ENCODE data around the gene GANC. TPM values are rescaled to one million over a fixed set of nuclear protein-coding genes. Genes with fewer than 3 reads are reported as not detected.

GANC gene
- total RNA-seq, 1 experiment from 2014 or later = 15.8 TPM

- no peak overlapping the region for H2BK20ac ChIP-seq (ENCODE audit: low read depth, low read length, poor library complexity, severe bottlenecking)
- H3K9ac ChIP-seq (ENCODE audit: extremely low read depth, insufficient read length, low read length) = no peak overlapping the region
- no peak overlapping the region for H2AFZ ChIP-seq (ENCODE audit: low read length)
- Mint-ChIP-seq H3K27ac (no peak overlapping the region), H3K36me3 (ENCODE audit: insufficient read depth in 1 of 3, low read depth in 3 of 3) (no peaks in the 10 kb centered on the region; a peak in 1 of 7 replicates), H3K4me3 (no peak overlapping the region), H3K27me3 (ENCODE audit: low read depth) (no peaks in the 10 kb centered on the region; the same call in 1 of the 2 replicates), H3K9me3 (no peaks in the 10 kb centered on the region), H3K4me1 (peaks cover 2 to 3% of the 10 kb centered on the region in 2 experiments; a peak in 2 of 4 replicates)
- no peaks in the 10 kb centered on the region; the same call in 1 of the 2 replicates for H3K27me3 ChIP-seq (ENCODE audit: insufficient read depth, low read length)
- H2AK5ac ChIP-seq (ENCODE audit: insufficient read length, low read length) = no peak overlapping the region
- H2BK120ac ChIP-seq (ENCODE audit: low read depth, low read length, poor library complexity, severe bottlenecking) = no peak overlapping the region
- TF ChIP-seq, protein P1, sequence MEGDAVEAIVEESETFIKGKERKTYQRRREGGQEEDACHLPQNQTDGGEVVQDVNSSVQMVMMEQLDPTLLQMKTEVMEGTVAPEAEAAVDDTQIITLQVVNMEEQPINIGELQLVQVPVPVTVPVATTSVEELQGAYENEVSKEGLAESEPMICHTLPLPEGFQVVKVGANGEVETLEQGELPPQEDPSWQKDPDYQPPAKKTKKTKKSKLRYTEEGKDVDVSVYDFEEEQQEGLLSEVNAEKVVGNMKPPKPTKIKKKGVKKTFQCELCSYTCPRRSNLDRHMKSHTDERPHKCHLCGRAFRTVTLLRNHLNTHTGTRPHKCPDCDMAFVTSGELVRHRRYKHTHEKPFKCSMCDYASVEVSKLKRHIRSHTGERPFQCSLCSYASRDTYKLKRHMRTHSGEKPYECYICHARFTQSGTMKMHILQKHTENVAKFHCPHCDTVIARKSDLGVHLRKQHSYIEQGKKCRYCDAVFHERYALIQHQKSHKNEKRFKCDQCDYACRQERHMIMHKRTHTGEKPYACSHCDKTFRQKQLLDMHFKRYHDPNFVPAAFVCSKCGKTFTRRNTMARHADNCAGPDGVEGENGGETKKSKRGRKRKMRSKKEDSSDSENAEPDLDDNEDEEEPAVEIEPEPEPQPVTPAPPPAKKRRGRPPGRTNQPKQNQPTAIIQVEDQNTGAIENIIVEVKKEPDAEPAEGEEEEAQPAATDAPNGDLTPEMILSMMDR (conservative IDR thresholded peaks at IDR 0.05) = no peak
- no peaks in the 10 kb centered on the region for H3K4me1 ChIP-seq (ENCODE audit: insufficient read depth, low read length)
- no peak overlapping the region for H2BK12ac ChIP-seq (ENCODE audit: insufficient read length, low read depth, low read length)
- H3T11ph ChIP-seq (ENCODE audit: low read length) = no peak overlapping the region
- H3K23ac ChIP-seq (ENCODE audit: insufficient read length, low read depth, low read length) = no peak overlapping the region
- H4K8ac ChIP-seq (replicated peaks; ENCODE audit: insufficient read length, low read depth, low read length) = no peak overlapping the region
- H3K27ac ChIP-seq (ENCODE audit: insufficient read length, low read depth, low read length) = no peak overlapping the region
- no peak overlapping the region for H4K5ac ChIP-seq (ENCODE audit: insufficient read length, low read depth, low read length)
- H2BK15ac ChIP-seq (ENCODE audit: low read depth, low read length) = no peak overlapping the region
- no peak overlapping the region for H4K91ac ChIP-seq (ENCODE audit: insufficient read length, low read depth, low read length)
- no peak overlapping the region for H3K4me2 ChIP-seq (ENCODE audit: insufficient read depth, insufficient read length, low read length)
- no peaks in the 10 kb centered on the region for H3K79me1 ChIP-seq (ENCODE audit: insufficient read depth, low read depth, low read length, poor library complexity, severe bottlenecking)
- no peak for DNase-seq
- no peak overlapping the region for H3K4ac ChIP-seq (ENCODE audit: low read depth, low read length)
- no CpG with 5 or more reads among the region's 11 CpGs for WGBS (ENCODE audit: extremely low coverage, insufficient read length, low lambda C conversion rate)
- H3K79me2 ChIP-seq (ENCODE audit: insufficient read depth, low read length) = no peaks in the 10 kb centered on the region
- no peaks in the 10 kb centered on the region for H3K9me3 ChIP-seq (ENCODE audit: control insufficient read depth, low read depth, low read length)
- no peak overlapping the region for H3K56ac ChIP-seq (ENCODE audit: insufficient read length, low read depth, low read length)
- H3K14ac ChIP-seq (ENCODE audit: insufficient read depth, low read length) = no peak overlapping the region
- H4K20me1 ChIP-seq (ENCODE audit: control insufficient read depth, insufficient read depth, insufficient read length) = no peaks in the 10 kb centered on the region
- no peak overlapping the region for H3K18ac ChIP-seq (ENCODE audit: insufficient read length, low read depth, low read length)
- H3K23me2 ChIP-seq (ENCODE audit: insufficient read length, low read depth, low read length, poor library complexity, severe bottlenecking) = no peaks in the 10 kb centered on the region
- no peak overlapping the region for H2BK5ac ChIP-seq (ENCODE audit: insufficient read length, low read length)
These were observed 119.5 kb downstream of the GANC start for GRCh38 chr15:42392309-42393024.
